GM20000 (cell line): ENCODE results near the gene MAMDC2.

ENCODE experiments used
- DNase-seq: peaks from one replicate; pipeline ENCODE4 v3.0.0; 2012; ENCODE audit warnings: low spot score
- CTCF ChIP-seq: IDR thresholded peaks from 2 replicates; pipeline ENCODE4 v1.5.1; 2012; ENCODE audit warnings: mild to moderate bottlenecking, control low read depth; ENCODE audit errors: extremely low read depth, missing control alignments

MAMDC2 gene

GRCh38 chr9:70080481-70081119, 37.0 kb downstream of the MAMDC2 start:
- TF ChIP-seq CTCF = no peak

GRCh38 chr9:70081120-70081495, 37.5 kb downstream of the MAMDC2 start:
- no peak for TF ChIP-seq CTCF
- no peak for DNase-seq

More at GRCh38 chr9:70080481-70081119, 37.0 kb downstream of the MAMDC2 start:
- DNase-seq = no peak

- no peak for DNase-seq
- TF ChIP-seq CTCF = no peak
Measured at GRCh38 chr9:70083429-70083828, 39.8 kb downstream of the MAMDC2 start.

GRCh38 chr9:70085241-70085640, 41.6 kb downstream of the MAMDC2 start:
- DNase-seq = no peak
- TF ChIP-seq CTCF = no peak

- TF ChIP-seq CTCF = no peak
- no peak for DNase-seq
Measured at GRCh38 chr9:70091103-70091502, 47.5 kb downstream of the MAMDC2 start.

GRCh38 chr9:70091572-70091971, 47.9 kb downstream of the MAMDC2 start:
- no peak for DNase-seq
- TF ChIP-seq CTCF = no peak

GRCh38 chr9:70092190-70092589, 48.5 kb downstream of the MAMDC2 start:
- no peak for TF ChIP-seq CTCF
- DNase-seq = no peak
